ENCODE data around the gene TUBG1. TPM values are rescaled to one million over a fixed set of nuclear protein-coding genes. Genes with fewer than 3 reads are reported as not detected.

TUBG1 gene
- total RNA-seq, 1 donor from 2014 or later, result 53.9 TPM

GRCh38 chr17:42584880-42585279, 24.6 kb upstream of the TUBG1 start:
- Mint-ChIP-seq H3K27me3 (no peaks in the 10 kb centered on the region), H3K4me1 (ENCODE audit: low read depth) (no peaks in the 10 kb centered on the region), H3K27ac (peak overlapping the region; percentile 52), H3K9me3 (ENCODE audit: low read depth) (no peaks in the 10 kb centered on the region), H3K4me3 (ENCODE audit: low read depth) (no peak overlapping the region), H3K36me3 (ENCODE audit: insufficient read depth) (peaks cover 16% of the 10 kb centered on the region)
- DNase-seq (ENCODE audit: low spot score, unreplicated experiment), result no peak
- TF ChIP-seq CTCF (IDR thresholded peaks at IDR 0.05; ENCODE audit: unreplicated experiment), result no peak

- no peaks in the 10 kb centered on the region for H3K4me1 Mint-ChIP-seq (ENCODE audit: low read depth)
- no peaks in the 10 kb centered on the region for H3K27me3 Mint-ChIP-seq
- no peak overlapping the region for H3K4me3 Mint-ChIP-seq (ENCODE audit: low read depth)
- no peak for TF ChIP-seq CTCF (IDR thresholded peaks at IDR 0.05; ENCODE audit: unreplicated experiment)
- H3K27ac Mint-ChIP-seq, result peak overlapping the region; percentile 52
- DNase-seq (ENCODE audit: low spot score, unreplicated experiment), result no peak
- peaks cover 17% of the 10 kb centered on the region for H3K36me3 Mint-ChIP-seq (ENCODE audit: insufficient read depth)
- no peaks in the 10 kb centered on the region for H3K9me3 Mint-ChIP-seq (ENCODE audit: low read depth)
Observed at GRCh38 chr17:42585353-42585752, 24.1 kb upstream of the TUBG1 start.

- Mint-ChIP-seq H3K4me1 (ENCODE audit: low read depth) (no peaks in the 10 kb centered on the region), H3K9me3 (ENCODE audit: low read depth) (no peaks in the 10 kb centered on the region), H3K36me3 (ENCODE audit: insufficient read depth) (peaks cover 20% of the 10 kb centered on the region), H3K27ac (peak overlapping the region; percentile 28), H3K27me3 (no peaks in the 10 kb centered on the region), H3K4me3 (ENCODE audit: low read depth) (no peak overlapping the region)
- no peak for TF ChIP-seq CTCF (IDR thresholded peaks at IDR 0.05; ENCODE audit: unreplicated experiment)
- no peak for DNase-seq (ENCODE audit: low spot score, unreplicated experiment)
Observed at GRCh38 chr17:42586514-42587230, 22.8 kb upstream of the TUBG1 start.

- peaks cover 11% of the 10 kb centered on the region for H3K36me3 Mint-ChIP-seq (ENCODE audit: insufficient read depth)
- H3K27ac Mint-ChIP-seq, result no peak overlapping the region
- H3K4me1 Mint-ChIP-seq (ENCODE audit: low read depth), result no peaks in the 10 kb centered on the region
- H3K27me3 Mint-ChIP-seq, result no peaks in the 10 kb centered on the region
- TF ChIP-seq CTCF (IDR thresholded peaks at IDR 0.05; ENCODE audit: unreplicated experiment), result no peak
- no peaks in the 10 kb centered on the region for H3K9me3 Mint-ChIP-seq (ENCODE audit: low read depth)
- H3K4me3 Mint-ChIP-seq (ENCODE audit: low read depth), result no peak overlapping the region
- DNase-seq (ENCODE audit: low spot score, unreplicated experiment), result no peak
Observed at GRCh38 chr17:42590886-42591285, 18.6 kb upstream of the TUBG1 start.

- Mint-ChIP-seq H3K9me3 (ENCODE audit: low read depth) (no peaks in the 10 kb centered on the region), H3K36me3 (ENCODE audit: insufficient read depth) (peaks cover 13% of the 10 kb centered on the region), H3K27me3 (no peaks in the 10 kb centered on the region), H3K4me1 (ENCODE audit: low read depth) (no peaks in the 10 kb centered on the region), H3K27ac (no peak overlapping the region), H3K4me3 (ENCODE audit: low read depth) (no peak overlapping the region)
- DNase-seq (ENCODE audit: low spot score, unreplicated experiment), result no peak
- no peak for TF ChIP-seq CTCF (IDR thresholded peaks at IDR 0.05; ENCODE audit: unreplicated experiment)
Observed at GRCh38 chr17:42591411-42591810, 18.1 kb upstream of the TUBG1 start.

Data from progenitor cell of endocrine pancreas (in vitro differentiated cells).